ENCODE data around the gene TIAM2.

GRCh38 chr6:155290491-155290890 is 295.4 kb downstream of the TIAM2 start:
- TF ChIP-seq PAX5 (IDR thresholded peaks at IDR 0.05; ENCODE audit: borderline replicate concordance, low read depth, low read length) (no peak), SIN3A (IDR thresholded peaks at IDR 0.05; ENCODE audit: low read depth, low read length) (no peak), TAF1 (IDR thresholded peaks at IDR 0.05; ENCODE audit: borderline replicate concordance, low read depth, low read length) (no peak), ZNF274 (IDR thresholded peaks at IDR 0.05; ENCODE audit: insufficient read depth, insufficient read length) (no peak), TCF12 (IDR thresholded peaks at IDR 0.05; ENCODE audit: low read depth, low read length) (no peak), POLR2AphosphoS5 (IDR thresholded peaks at IDR 0.05; ENCODE audit: low read length) (no peak), USF2 (IDR thresholded peaks at IDR 0.05; ENCODE audit: borderline replicate concordance, low read depth, low read length) (no peak), CTCF (IDR thresholded peaks at IDR 0.05 in 2 of 3, conservative IDR thresholded peaks at IDR 0.05 in 1 of 3; ENCODE audit: control insufficient read depth in 2 of 3, extremely low read depth in 1 of 3, insufficient read depth in 1 of 3, low read depth in 3 of 3, low read length in 3 of 3) (no peak), CBX5 (IDR thresholded peaks at IDR 0.05; ENCODE audit: low read depth) (no peak), FOXM1 (IDR thresholded peaks at IDR 0.05; ENCODE audit: low read depth, low read length) (no peak), HCFC1 (IDR thresholded peaks at IDR 0.05; ENCODE audit: low read length) (no peak), EP300 (IDR thresholded peaks at IDR 0.05; ENCODE audit: borderline replicate concordance in 1 of 2, control insufficient read depth in 1 of 2, low read depth in 2 of 2, low read length in 2 of 2) (no peak), RCOR1 (conservative IDR thresholded peaks at IDR 0.05; ENCODE audit: low read depth, low read length) (no peak)
- TF ChIP-seq, protein P1, sequence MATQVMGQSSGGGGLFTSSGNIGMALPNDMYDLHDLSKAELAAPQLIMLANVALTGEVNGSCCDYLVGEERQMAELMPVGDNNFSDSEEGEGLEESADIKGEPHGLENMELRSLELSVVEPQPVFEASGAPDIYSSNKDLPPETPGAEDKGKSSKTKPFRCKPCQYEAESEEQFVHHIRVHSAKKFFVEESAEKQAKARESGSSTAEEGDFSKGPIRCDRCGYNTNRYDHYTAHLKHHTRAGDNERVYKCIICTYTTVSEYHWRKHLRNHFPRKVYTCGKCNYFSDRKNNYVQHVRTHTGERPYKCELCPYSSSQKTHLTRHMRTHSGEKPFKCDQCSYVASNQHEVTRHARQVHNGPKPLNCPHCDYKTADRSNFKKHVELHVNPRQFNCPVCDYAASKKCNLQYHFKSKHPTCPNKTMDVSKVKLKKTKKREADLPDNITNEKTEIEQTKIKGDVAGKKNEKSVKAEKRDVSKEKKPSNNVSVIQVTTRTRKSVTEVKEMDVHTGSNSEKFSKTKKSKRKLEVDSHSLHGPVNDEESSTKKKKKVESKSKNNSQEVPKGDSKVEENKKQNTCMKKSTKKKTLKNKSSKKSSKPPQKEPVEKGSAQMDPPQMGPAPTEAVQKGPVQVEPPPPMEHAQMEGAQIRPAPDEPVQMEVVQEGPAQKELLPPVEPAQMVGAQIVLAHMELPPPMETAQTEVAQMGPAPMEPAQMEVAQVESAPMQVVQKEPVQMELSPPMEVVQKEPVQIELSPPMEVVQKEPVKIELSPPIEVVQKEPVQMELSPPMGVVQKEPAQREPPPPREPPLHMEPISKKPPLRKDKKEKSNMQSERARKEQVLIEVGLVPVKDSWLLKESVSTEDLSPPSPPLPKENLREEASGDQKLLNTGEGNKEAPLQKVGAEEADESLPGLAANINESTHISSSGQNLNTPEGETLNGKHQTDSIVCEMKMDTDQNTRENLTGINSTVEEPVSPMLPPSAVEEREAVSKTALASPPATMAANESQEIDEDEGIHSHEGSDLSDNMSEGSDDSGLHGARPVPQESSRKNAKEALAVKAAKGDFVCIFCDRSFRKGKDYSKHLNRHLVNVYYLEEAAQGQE (IDR thresholded peaks at IDR 0.05; ENCODE audit: low read depth, low read length), result no peak

All from GM12878 (cell line).